KG1 (cell line): Measurements from ENCODE around the gene RAB29.
A peak's percentile ranks its signal among the peaks of the same experiment; 100 is the strongest.

ENCODE experiments used
- DNase-seq: peaks from one replicate; lab custom pipeline; 2025; lab: John Stamatoyannopoulos, UW

Gene RAB29

DNA sequence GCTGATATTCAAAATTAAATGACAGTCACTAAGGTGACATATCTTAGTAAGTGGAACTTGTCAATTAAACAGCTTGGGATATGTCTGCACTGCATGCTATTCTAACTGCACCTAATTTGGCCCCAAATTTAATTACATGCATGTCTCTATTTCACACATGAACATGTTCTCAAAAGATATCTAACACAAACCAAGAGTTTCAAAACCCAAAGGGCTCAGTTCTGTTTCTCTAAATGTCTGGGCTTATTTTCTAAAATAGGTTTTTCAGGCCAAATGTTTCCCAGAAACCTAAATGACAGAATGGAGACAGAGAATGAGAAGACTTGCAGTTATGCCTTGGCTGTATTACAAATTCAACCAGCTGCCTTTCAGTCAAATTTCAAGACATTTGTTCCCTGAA lies 11.3 kb downstream of the RAB29 start:
- DNase-seq = no peak

GRCh38 chr1:205760606-205761005 lies 14.7 kb downstream of the RAB29 start:
- DNase-seq = no peak

GRCh38 chr1:205756552-205756951 lies 18.7 kb downstream of the RAB29 start:
- DNase-seq = no peak

- DNase-seq = no peak
These were observed 20.4 kb downstream of the RAB29 start for GRCh38 chr1:205754857-205755256.

- DNase-seq = no peak
These were observed 24.1 kb downstream of the RAB29 start for GRCh38 chr1:205751036-205751651.

- DNase-seq = peak; percentile 97
These were observed 24.9 kb downstream of the RAB29 start, which contains the start of gene NUCKS1 for GRCh38 chr1:205750138-205751035. NUCKS1 (minus strand) TSS chr1:205750182; CDS start chr1:205749973, 209 bp downstream.

DNA sequence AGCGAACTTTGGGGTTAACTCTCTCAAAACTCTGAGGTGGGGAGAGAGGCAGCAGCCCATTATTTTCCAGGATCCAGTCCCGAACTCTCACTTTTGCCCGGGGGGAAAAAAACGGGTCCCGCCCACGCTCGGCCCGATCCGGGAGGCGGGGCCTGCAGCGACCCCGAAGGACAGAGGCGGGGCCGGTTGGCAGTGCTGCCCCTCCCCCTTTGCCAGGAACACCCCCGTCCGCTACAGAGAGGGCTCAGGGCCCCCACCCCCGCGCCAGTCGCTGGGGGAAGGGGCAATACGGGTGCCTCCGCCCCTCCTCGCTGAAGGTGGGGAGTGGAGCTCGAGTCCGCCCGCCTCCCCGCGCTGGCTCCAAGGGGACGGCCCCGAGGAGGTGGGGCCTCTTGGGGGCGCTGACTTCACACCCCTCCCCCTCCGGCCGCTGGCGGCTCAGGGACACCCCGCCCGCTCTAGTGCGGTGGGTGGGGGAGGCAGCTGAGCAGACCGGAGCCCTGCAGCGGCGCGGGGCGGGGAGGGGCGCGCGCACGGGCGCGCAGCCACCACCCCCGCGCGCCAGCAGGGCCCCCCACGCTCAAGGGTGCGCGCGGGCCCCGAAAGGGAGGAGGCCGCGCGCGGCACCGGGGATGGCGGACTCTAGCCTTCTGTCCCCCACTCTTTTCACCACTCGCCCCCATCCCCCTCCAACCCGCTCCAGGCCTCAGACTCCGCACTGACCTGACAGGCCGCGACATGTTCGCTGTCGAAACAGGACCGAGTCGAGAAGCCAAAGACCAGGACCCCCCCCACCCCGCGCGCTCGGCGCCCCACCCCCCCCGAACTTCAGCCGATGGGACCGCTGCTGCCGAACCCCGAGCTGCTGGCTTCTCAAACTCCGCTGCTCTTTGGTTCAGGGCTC lies 25.8 kb downstream of the RAB29 start:
- peak; percentile 82 for DNase-seq

DNA sequence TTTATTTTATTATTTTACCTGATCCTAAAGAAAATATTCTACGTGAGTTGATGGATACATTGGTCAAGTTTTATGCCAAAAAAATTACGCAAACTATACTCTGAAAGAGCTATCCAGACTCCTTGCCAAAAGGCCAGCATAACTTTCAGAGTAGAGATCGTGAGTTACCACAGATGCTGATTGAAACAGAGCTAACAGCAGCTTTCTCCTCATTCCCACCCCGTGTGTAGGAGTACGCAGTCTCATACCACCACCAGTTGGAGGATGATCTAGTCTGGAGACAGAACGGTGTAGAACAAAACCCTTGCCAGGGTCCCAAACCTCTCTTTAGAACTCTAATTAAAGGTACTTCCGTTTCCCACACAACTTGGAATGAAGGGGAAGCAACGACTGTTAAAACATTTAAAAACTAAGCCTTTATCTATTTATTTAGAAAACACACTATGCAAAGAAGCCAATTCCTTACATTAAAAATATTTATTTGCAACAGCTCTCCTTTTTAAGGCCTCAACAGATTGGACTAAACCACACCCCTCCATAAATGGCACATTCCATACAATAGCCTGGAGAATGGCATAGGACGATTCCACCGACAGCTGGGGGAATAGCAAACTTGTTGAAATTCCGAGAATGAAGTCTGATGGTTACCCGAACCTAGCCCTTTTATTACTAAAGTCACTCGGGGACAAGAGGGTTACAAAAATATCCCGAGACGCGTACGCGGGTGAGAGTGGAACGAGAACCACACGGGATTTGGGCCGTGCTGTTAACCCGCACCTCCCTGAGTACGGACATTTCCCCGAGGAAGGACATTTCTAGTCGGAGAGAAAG lies 26.7 kb downstream of the RAB29 start:
- DNase-seq = peak; percentile 82

GRCh38 chr1:205746757-205747412 lies 28.4 kb downstream of the RAB29 start:
- no peak for DNase-seq

- DNase-seq = no peak
These were observed 30.9 kb downstream of the RAB29 start for GRCh38 chr1:205744403-205744802.

DNA sequence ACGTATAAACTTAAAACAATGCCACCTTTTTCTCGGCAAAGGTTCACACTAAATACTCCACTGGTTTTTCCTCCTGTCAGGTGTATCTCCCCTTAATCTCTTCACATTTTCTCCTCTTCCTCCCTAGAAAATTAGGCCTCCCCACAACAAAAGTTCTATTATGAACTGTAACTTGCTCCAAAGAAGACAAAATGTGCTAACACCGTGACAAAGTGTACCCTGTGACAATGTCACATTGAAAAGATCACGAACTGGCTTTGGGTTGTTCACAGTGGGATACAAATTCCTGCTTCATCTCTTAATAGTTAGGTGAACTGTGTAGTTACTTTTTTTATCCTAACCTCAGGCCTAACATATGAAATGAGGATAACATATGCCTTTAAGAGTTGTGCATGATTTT lies 31.3 kb downstream of the RAB29 start:
- DNase-seq = no peak

DNA sequence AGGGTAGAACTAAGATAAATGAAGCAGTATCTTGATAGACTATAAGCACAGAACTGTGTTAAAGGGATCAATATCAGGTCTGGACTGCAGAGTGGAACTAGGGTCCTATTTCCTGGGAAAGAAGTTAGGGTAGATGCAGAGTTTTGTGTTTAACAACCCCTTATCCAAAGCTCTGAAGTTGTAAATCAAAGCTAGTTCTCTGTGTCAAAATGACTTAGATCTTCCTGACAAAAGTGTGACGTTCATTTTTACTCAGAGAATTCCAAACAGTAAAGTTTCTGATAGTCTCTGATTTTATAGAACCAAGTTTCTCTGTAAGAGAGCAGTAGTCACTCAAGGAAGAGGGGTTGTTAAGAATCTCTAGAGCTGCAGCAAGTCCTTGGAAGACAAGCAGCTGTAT lies 33.6 kb downstream of the RAB29 start:
- no peak for DNase-seq

- DNase-seq = no peak
These were observed 35.7 kb downstream of the RAB29 start for GRCh38 chr1:205739348-205740160.

GRCh38 chr1:205735218-205735617 lies 40.1 kb downstream of the RAB29 start:
- no peak for DNase-seq

DNA sequence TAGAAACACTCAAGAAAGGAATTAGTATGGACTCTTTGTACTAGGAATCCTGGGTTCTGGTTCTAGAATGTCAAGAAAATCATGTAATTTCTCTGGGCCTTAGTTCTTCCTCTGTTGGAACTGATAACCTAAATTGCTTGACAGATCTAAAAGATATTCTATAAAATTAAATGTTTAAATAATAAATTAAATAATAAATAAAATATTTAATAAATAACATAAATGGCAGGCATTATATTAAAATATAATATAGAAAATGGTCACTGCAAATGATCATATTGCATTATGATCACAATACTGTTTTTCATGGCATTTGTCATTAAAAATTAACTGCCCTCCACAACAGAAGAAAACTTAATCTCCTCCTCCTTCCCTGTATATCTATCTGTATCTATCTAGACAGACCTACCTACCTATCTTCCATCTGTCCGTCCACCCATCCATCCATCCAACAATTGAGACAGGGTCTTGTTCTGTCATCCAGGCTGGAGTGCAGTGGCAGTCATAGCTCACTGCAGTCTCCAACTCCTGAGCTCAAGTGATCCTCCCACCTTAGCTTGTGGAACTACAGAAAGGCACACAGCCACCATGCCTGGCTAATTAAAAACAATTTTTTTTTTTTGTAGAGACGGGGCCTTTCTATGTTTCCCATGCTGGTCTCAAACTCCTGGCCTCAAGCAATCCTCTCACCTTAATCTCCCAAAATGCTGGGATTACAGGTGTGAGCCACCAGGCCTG lies 41.7 kb downstream of the RAB29 start:
- no peak for DNase-seq

- DNase-seq = no peak
These were observed 45.2 kb downstream of the RAB29 start for GRCh38 chr1:205729945-205730610.

GRCh38 chr1:205726619-205727125 lies 48.6 kb downstream of the RAB29 start:
- DNase-seq = no peak

GRCh38 chr1:205725514-205725913 lies 49.8 kb downstream of the RAB29 start:
- DNase-seq = no peak
